ENCODE data around the gene MAX.

Gene MAX

DNA sequence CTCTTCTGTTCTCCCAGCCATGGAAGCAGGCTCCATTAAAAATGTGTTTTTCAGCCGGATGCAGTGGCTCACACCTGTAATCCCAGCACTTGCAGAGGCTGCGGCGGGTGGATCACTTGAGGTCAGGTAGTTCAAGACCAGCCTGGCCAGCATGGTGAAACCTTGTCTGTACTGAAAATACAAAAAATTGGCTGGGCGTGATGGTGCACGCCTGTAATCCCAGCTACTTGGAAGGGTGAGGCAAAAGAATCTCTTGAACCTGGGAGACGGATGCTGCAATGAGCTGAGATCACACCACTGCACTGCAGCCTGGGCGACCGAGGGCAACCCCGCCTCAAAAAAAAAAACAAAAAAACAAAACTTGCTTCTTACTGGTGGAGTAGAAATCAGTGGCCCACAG is 75.8 kb downstream of the MAX start (continued):
- TF ChIP-seq, protein P1, sequence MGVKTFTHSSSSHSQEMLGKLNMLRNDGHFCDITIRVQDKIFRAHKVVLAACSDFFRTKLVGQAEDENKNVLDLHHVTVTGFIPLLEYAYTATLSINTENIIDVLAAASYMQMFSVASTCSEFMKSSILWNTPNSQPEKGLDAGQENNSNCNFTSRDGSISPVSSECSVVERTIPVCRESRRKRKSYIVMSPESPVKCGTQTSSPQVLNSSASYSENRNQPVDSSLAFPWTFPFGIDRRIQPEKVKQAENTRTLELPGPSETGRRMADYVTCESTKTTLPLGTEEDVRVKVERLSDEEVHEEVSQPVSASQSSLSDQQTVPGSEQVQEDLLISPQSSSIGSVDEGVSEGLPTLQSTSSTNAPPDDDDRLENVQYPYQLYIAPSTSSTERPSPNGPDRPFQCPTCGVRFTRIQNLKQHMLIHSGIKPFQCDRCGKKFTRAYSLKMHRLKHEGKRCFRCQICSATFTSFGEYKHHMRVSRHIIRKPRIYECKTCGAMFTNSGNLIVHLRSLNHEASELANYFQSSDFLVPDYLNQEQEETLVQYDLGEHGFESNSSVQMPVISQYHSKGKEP (tag by site-specific recombination; IDR thresholded peaks at IDR 0.05), result no peak
- TF ChIP-seq ZNF785 (tag by site-specific recombination; IDR thresholded peaks at IDR 0.05), result no peak
- TF ChIP-seq ZNF292 (tag by site-specific recombination; IDR thresholded peaks at IDR 0.05; ENCODE audit: borderline replicate concordance, low read depth), result no peak
- TF ChIP-seq OVOL3 (tag by site-specific recombination; IDR thresholded peaks at IDR 0.05), result no peak
- TF ChIP-seq ZNF830 (tag by site-specific recombination; IDR thresholded peaks at IDR 0.05; ENCODE audit: low read depth), result no peak
- TF ChIP-seq, protein P2, sequence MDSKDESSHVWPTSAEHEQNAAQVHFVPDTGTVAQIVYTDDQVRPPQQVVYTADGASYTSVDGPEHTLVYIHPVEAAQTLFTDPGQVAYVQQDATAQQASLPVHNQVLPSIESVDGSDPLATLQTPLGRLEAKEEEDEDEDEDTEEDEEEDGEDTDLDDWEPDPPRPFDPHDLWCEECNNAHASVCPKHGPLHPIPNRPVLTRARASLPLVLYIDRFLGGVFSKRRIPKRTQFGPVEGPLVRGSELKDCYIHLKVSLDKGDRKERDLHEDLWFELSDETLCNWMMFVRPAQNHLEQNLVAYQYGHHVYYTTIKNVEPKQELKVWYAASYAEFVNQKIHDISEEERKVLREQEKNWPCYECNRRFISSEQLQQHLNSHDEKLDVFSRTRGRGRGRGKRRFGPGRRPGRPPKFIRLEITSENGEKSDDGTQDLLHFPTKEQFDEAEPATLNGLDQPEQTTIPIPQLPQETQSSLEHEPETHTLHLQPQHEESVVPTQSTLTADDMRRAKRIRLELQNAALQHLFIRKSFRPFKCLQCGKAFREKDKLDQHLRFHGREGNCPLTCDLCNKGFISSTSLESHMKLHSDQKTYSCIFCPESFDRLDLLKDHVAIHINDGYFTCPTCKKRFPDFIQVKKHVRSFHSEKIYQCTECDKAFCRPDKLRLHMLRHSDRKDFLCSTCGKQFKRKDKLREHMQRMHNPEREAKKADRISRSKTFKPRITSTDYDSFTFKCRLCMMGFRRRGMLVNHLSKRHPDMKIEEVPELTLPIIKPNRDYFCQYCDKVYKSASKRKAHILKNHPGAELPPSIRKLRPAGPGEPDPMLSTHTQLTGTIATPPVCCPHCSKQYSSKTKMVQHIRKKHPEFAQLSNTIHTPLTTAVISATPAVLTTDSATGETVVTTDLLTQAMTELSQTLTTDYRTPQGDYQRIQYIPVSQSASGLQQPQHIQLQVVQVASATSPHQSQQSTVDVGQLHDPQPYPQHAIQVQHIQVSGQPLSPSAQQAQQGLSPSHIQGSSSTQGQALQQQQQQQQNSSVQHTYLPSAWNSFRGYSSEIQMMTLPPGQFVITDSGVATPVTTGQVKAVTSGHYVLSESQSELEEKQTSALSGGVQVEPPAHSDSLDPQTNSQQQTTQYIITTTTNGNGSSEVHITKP (tag by site-specific recombination; IDR thresholded peaks at IDR 0.05), result no peak
- no peak for TF ChIP-seq EGR2 (tag by site-specific recombination; IDR thresholded peaks at IDR 0.05; ENCODE audit: low read depth)

DNA sequence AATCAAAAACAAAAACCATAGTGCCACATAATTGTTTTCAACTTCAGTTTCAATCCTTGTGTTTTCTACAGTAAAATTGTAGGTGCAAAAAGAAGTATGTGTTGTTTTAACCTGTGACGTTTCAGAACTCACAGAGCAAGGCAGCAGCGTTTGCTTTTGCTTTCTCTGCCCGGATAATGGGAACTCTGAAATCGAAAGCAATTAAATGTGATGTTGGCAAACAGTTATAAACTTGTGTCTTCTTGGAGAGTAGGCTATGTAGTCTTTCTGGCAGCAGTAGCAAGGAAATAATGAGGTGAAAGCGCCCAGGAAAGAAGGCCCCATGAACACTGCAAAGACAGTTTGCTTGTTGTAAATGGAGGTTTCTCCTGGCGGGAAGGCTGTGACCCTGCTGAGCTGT is 76.5 kb downstream of the MAX start:
- Histone ChIP-seq H3K36me3 (ENCODE audit: control insufficient read depth in 2 of 2, insufficient read depth in 1 of 2, low read length in 2 of 2) (peaks cover 0 to 33% of the 10 kb centered on the region in 2 experiments; a peak in 2 of 3 replicates), H3K27ac (ENCODE audit: extremely low read depth, low read depth, low read length) (no peak overlapping the region), H3K9me3 (ENCODE audit: control insufficient read depth, insufficient read depth, low read depth, low read length) (no peaks in the 10 kb centered on the region), H3K4me1 (ENCODE audit: control insufficient read depth, insufficient read depth, low read length) (no peaks in the 10 kb centered on the region), H3K4me3 (ENCODE audit: low read depth, low read length) (no peak overlapping the region)
- ChIA-PET POLR2A (interaction anchor here (0.6 kb wide), 1 partner anchor 10 kb away, joined by 5 read pairs; no protein-coding TSS in a partner anchor), CTCF (no interaction called here)
- TF ChIP-seq HOXD13 (CRISPR knock-in tag; IDR thresholded peaks at IDR 0.05; ENCODE audit: borderline replicate concordance) (no peak), ZNF416 (tag by site-specific recombination; IDR thresholded peaks at IDR 0.05) (no peak)
